GM23338 (cell line): ENCODE results near the gene NLRP7.

Experiments used
- EZH2 ChIP-seq: fragments of 200-600 bp; sonication (generic); IDR thresholded peaks from one replicate; pipeline ENCODE4 v1.8.0; 2017; ENCODE audit warnings: antibody characterized with exemption, mild to moderate bottlenecking, low read depth; ENCODE audit not compliant: unreplicated experiment
- EZH2phosphoT487 ChIP-seq: fragments of 200-600 bp; sonication (generic); IDR thresholded peaks from one replicate; pipeline ENCODE4 v1.8.1; 2018; ENCODE audit warnings: antibody characterized with exemption; ENCODE audit not compliant: unreplicated experiment
- STAT1 ChIP-seq: IDR thresholded peaks from one replicate; pipeline ENCODE4 v1.6.1; 2016; ENCODE audit warnings: antibody characterized with exemption; ENCODE audit not compliant: unreplicated experiment
- TF ChIP-seq, protein P1 (sequence below), 2 experiments: fragments of 200-600 bp in 1 of 2; sonication (generic) in 1 of 2; conservative IDR thresholded peaks; 2 replicates each; pipeline versions ENCODE4 v1.5.1 to v1.6.1; 2016 to 2017; ENCODE audit warnings: antibody characterized with exemption in 2 of 2, low read depth in 2 of 2, mild to moderate bottlenecking in 2 of 2, moderate library complexity in 1 of 2

DNA sequence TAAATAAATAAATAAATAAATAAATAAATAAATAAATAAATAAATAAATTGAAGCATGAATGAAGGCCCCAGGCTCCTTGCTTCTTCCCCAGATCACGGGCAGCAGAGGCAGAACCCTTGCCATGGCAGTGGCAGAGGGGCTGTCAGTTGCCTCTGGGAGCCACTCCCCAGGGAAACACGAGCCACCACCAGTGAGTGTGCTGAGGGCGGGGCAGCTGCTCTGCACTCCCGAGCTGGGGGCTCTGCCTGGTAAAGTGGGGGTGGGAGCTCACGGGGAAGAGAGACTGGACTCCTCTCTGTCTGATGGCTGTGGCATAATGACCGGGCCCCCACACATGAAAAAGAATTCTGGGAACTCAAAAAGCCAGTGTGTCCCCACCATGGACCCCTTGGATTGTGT is 65.4 kb downstream of the NLRP7 start:
- TF ChIP-seq EZH2 (no peak), EZH2phosphoT487 (no peak), STAT1 (no peak)
- TF ChIP-seq, protein P1, sequence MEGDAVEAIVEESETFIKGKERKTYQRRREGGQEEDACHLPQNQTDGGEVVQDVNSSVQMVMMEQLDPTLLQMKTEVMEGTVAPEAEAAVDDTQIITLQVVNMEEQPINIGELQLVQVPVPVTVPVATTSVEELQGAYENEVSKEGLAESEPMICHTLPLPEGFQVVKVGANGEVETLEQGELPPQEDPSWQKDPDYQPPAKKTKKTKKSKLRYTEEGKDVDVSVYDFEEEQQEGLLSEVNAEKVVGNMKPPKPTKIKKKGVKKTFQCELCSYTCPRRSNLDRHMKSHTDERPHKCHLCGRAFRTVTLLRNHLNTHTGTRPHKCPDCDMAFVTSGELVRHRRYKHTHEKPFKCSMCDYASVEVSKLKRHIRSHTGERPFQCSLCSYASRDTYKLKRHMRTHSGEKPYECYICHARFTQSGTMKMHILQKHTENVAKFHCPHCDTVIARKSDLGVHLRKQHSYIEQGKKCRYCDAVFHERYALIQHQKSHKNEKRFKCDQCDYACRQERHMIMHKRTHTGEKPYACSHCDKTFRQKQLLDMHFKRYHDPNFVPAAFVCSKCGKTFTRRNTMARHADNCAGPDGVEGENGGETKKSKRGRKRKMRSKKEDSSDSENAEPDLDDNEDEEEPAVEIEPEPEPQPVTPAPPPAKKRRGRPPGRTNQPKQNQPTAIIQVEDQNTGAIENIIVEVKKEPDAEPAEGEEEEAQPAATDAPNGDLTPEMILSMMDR (conservative IDR thresholded peaks at IDR 0.05; ENCODE audit: low read depth in 2 of 2) = no peak
